SK-N-SH treated with all-trans-retinoic acid at 6 μM for 48 hours (cell line): ENCODE results near the gene NKX1-2.

Experiments
- ATAC-seq: fragments of 200-7000 bp; cut with Tn5 transposase; 3 replicates; pipeline ENCODE4 v1.9.1; 2020; ENCODE audit warnings: mild to moderate bottlenecking, moderate library complexity
- ARNTL ChIP-seq: fragments of 450-650 bp; formaldehyde crosslinking; IDR thresholded peaks from 2 replicates; pipeline ENCODE4 v1.5.0; 2020; ENCODE audit warnings: low read depth, mild to moderate bottlenecking, moderate library complexity, borderline replicate concordance
- BACH2 ChIP-seq: fragments of 250-450 bp; sonication (Bioruptor Pico); IDR thresholded peaks from 2 replicates; pipeline ENCODE4 v1.9.0; 2021; ENCODE audit warnings: mild to moderate bottlenecking, borderline replicate concordance
- CREB5 ChIP-seq: fragments of 250-450 bp; sonication (Bioruptor Pico); IDR thresholded peaks from 2 replicates; pipeline ENCODE4 v1.5.1; 2020; ENCODE audit warnings: low read depth, mild to moderate bottlenecking, moderate library complexity
- CSDC2 ChIP-seq: fragments of 250-450 bp; sonication (Bioruptor Pico); IDR thresholded peaks from 2 replicates; pipeline ENCODE4 v1.5.0; 2020; ENCODE audit warnings: mild to moderate bottlenecking, moderate library complexity
- ESRRG ChIP-seq: fragments of 250-450 bp; sonication (Bioruptor Pico); IDR thresholded peaks from 2 replicates; pipeline ENCODE4 v1.6.1; 2021; ENCODE audit warnings: mild to moderate bottlenecking
- GLIS3 ChIP-seq: fragments of 250-450 bp; sonication (Bioruptor Pico); IDR thresholded peaks from 2 replicates; pipeline ENCODE4 v1.5.0; 2020; ENCODE audit warnings: mild to moderate bottlenecking, moderate library complexity
- ISL1 ChIP-seq: fragments of 250-450 bp; sonication (Bioruptor Pico); IDR thresholded peaks from 2 replicates; pipeline ENCODE4 v2.1.2; 2022; ENCODE audit warnings: mild to moderate bottlenecking, moderate library complexity
- OSR1 ChIP-seq: fragments of 250-450 bp; sonication (Bioruptor Pico); IDR thresholded peaks from 2 replicates; pipeline ENCODE4 v1.8.0; 2022; ENCODE audit warnings: moderate library complexity, mild to moderate bottlenecking, inconsistent platforms
- POU6F1 ChIP-seq: fragments of 250-450 bp; sonication (Bioruptor Pico); IDR thresholded peaks from 2 replicates; pipeline ENCODE4 v1.8.0; 2021; ENCODE audit warnings: low read depth, mild to moderate bottlenecking, moderate library complexity, borderline replicate concordance
- PPARA ChIP-seq: fragments of 250-450 bp; sonication (Bioruptor Pico); IDR thresholded peaks from 2 replicates; pipeline ENCODE4 v1.5.0; 2020; ENCODE audit warnings: mild to moderate bottlenecking, borderline replicate concordance
- SNAI2 ChIP-seq: fragments of 250-450 bp; sonication (Bioruptor Pico); IDR thresholded peaks from 2 replicates; pipeline ENCODE4 v1.5.0; 2020; ENCODE audit warnings: mild to moderate bottlenecking, moderate library complexity
- TCF4 ChIP-seq: fragments of 250-450 bp; sonication (Bioruptor Pico); IDR thresholded peaks from 2 replicates; pipeline ENCODE4 v1.8.0; 2021; ENCODE audit warnings: mild to moderate bottlenecking, moderate library complexity, borderline replicate concordance
- TOX ChIP-seq: fragments of 250-450 bp; sonication (Bioruptor Pico); IDR thresholded peaks from 2 replicates; pipeline ENCODE4 v1.8.0; 2021; ENCODE audit warnings: mild to moderate bottlenecking, moderate library complexity, borderline replicate concordance
- ZC3H10 ChIP-seq: fragments of 250-450 bp; sonication (Bioruptor Pico); IDR thresholded peaks from 2 replicates; pipeline ENCODE4 v1.5.1; 2021; ENCODE audit warnings: mild to moderate bottlenecking, moderate library complexity
- ZNF565 ChIP-seq: fragments of 450-650 bp; formaldehyde crosslinking; conservative IDR thresholded peaks from 2 replicates; pipeline ENCODE4 v1.5.0; 2020; ENCODE audit warnings: low read depth, mild to moderate bottlenecking, moderate library complexity
- ZNF70 ChIP-seq: fragments of 450-650 bp; formaldehyde crosslinking; IDR thresholded peaks from 2 replicates; pipeline ENCODE4 v1.5.0; 2020; ENCODE audit warnings: mild to moderate bottlenecking, moderate library complexity
- TF ChIP-seq, protein P1 (sequence below): fragments of 250-450 bp; sonication (Bioruptor Pico); IDR thresholded peaks from 2 replicates; pipeline ENCODE4 v1.5.0; 2020; ENCODE audit warnings: mild to moderate bottlenecking, moderate library complexity
- TF ChIP-seq, protein P2 (sequence below): fragments of 250-450 bp; sonication (Bioruptor Pico); IDR thresholded peaks from 2 replicates; pipeline ENCODE4 v1.8.0; 2020; ENCODE audit warnings: mild to moderate bottlenecking, moderate library complexity, borderline replicate concordance

The NKX1-2 gene

GRCh38 chr10:124425227-124425962 is 24.4 kb downstream of the NKX1-2 start:
- no peak for TF ChIP-seq BACH2 (CRISPR knock-in tag)
- TF ChIP-seq, protein P1, sequence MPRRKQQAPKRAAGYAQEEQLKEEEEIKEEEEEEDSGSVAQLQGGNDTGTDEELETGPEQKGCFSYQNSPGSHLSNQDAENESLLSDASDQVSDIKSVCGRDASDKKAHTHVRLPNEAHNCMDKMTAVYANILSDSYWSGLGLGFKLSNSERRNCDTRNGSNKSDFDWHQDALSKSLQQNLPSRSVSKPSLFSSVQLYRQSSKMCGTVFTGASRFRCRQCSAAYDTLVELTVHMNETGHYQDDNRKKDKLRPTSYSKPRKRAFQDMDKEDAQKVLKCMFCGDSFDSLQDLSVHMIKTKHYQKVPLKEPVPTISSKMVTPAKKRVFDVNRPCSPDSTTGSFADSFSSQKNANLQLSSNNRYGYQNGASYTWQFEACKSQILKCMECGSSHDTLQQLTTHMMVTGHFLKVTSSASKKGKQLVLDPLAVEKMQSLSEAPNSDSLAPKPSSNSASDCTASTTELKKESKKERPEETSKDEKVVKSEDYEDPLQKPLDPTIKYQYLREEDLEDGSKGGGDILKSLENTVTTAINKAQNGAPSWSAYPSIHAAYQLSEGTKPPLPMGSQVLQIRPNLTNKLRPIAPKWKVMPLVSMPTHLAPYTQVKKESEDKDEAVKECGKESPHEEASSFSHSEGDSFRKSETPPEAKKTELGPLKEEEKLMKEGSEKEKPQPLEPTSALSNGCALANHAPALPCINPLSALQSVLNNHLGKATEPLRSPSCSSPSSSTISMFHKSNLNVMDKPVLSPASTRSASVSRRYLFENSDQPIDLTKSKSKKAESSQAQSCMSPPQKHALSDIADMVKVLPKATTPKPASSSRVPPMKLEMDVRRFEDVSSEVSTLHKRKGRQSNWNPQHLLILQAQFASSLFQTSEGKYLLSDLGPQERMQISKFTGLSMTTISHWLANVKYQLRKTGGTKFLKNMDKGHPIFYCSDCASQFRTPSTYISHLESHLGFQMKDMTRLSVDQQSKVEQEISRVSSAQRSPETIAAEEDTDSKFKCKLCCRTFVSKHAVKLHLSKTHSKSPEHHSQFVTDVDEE, result no peak
- TF ChIP-seq ESRRG (CRISPR knock-in tag), result no peak
- no peak for TF ChIP-seq CSDC2 (CRISPR knock-in tag)
- TF ChIP-seq CREB5, result no peak
- TF ChIP-seq, all 23 proteins: peak for 0
- no peak for ATAC-seq

GRCh38 chr10:124423813-124424212 is 26.0 kb downstream of the NKX1-2 start:
- TF ChIP-seq, protein P1, result no peak
- TF ChIP-seq OSR1 (CRISPR knock-in tag), result no peak
- TF ChIP-seq ZNF565 (CRISPR knock-in tag), result no peak
- no peak for TF ChIP-seq ISL1 (CRISPR knock-in tag)
- TF ChIP-seq TCF4 (CRISPR knock-in tag), result no peak
- TF ChIP-seq ZC3H10 (CRISPR knock-in tag), result no peak
- TF ChIP-seq POU6F1, result no peak
- TF ChIP-seq, protein P2, sequence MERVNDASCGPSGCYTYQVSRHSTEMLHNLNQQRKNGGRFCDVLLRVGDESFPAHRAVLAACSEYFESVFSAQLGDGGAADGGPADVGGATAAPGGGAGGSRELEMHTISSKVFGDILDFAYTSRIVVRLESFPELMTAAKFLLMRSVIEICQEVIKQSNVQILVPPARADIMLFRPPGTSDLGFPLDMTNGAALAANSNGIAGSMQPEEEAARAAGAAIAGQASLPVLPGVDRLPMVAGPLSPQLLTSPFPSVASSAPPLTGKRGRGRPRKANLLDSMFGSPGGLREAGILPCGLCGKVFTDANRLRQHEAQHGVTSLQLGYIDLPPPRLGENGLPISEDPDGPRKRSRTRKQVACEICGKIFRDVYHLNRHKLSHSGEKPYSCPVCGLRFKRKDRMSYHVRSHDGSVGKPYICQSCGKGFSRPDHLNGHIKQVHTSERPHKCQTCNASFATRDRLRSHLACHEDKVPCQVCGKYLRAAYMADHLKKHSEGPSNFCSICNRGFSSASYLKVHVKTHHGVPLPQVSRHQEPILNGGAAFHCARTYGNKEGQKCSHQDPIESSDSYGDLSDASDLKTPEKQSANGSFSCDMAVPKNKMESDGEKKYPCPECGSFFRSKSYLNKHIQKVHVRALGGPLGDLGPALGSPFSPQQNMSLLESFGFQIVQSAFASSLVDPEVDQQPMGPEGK, result no peak
- TF ChIP-seq ARNTL (CRISPR knock-in tag), result no peak
- TF ChIP-seq GLIS3 (CRISPR knock-in tag), result no peak
- TF ChIP-seq BACH2 (CRISPR knock-in tag), result no peak
- no peak for TF ChIP-seq ZNF70
- no peak for ATAC-seq

DNA sequence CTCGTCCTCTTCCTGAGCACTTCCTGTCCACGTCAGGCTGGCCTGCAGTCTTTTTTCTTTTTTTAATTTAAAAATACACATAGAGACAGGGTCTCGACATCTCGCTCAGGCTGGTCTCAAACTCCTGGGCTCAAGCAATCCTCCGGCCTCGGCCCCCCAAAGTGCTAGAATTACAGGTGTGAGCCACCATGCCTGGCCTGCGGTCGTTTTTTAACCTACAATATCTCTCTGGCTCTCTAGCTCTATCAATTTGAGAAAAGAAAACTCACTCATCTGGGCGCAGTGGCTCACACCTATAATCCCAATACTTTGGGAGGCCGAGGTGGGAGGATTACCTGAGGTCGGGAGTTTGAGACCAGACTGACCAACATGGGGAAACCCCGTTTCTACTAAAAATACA is 27.1 kb downstream of the NKX1-2 start:
- TF ChIP-seq ZNF70, result no peak
- TF ChIP-seq POU6F1, result no peak
- no peak for TF ChIP-seq ESRRG (CRISPR knock-in tag)
- no peak for TF ChIP-seq OSR1 (CRISPR knock-in tag)
- no peak for TF ChIP-seq SNAI2 (CRISPR knock-in tag)
- TF ChIP-seq PPARA (CRISPR knock-in tag), result no peak
- TF ChIP-seq ZC3H10 (CRISPR knock-in tag), result no peak
- no peak for TF ChIP-seq ARNTL (CRISPR knock-in tag)
- no peak for TF ChIP-seq TCF4 (CRISPR knock-in tag)
- TF ChIP-seq, protein P2, result no peak
- TF ChIP-seq ZNF565 (CRISPR knock-in tag), result no peak
- no peak for TF ChIP-seq TOX (CRISPR knock-in tag)
- no peak for ATAC-seq
